Retinal pigment epithelial cell (primary cell): ENCODE data around the gene TTLL9.

Experiments used
- DNase-seq: peaks from one replicate; pipeline ENCODE4 v3.0.0-alpha.2; 2010; ENCODE audit warnings: low read depth
- H3K4me3 ChIP-seq: 2 replicates; pipeline ENCODE4 v1.5.1; 2011; ENCODE audit warnings: mild to moderate bottlenecking, low read length, control low read depth, moderate library complexity
- TF ChIP-seq, protein P1 (sequence below): conservative IDR thresholded peaks from 2 replicates; pipeline ENCODE4 v1.5.1; 2011; ENCODE audit warnings: low read depth, low read length, control low read depth, inconsistent platforms

TTLL9 gene

DNA sequence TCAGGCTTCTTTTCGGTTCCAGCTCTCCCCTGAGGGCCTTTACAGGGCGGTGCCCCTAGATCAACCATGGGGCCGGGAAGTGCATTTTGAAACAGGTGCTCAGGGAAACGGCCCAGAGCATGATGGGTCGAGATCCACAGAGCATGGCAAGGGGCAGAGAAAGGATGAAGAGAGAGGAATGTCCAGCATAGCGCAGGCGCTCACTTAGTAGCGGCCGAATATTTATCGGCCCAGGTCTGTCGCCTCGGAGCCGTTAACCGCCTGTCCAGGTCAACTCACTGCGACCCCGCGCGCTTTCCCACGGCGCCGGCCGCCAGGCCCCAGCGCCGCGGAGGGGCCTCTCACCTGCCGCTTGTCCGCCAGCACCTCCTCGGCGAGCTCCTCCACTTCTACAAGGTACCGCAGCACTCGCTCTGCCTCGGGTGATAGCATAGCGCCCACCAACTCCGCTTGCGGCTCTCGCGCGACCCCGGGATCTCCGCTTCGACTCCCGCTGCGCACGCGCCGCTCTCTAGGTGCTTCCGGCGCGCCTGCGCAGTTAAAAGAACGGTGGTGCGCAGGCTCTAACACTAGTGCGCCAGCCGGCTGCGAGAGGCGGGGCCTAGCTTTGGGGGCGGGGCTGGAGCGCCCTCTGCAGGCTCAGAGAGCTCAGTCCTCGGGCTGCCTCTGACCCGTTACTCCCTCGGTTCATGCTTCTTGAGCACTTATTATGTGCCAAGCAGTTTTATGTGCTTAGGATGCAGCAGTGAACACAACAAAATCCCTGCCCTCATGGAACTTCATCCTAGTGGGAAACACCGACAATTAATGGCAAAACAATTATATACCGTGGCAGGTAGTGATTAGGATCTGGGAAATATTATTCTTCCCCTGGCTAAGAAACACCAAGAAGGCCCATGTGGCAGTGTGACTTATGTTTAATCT, 81.4 kb downstream of the TTLL9 start, which contains the start of gene PDRG1:
Gene PDRG1, minus strand, starts transcription at position 517 of the 924 bp plus-strand sequence. Its CDS starts 85 bp downstream, at position 432.
- TF ChIP-seq, protein P1, sequence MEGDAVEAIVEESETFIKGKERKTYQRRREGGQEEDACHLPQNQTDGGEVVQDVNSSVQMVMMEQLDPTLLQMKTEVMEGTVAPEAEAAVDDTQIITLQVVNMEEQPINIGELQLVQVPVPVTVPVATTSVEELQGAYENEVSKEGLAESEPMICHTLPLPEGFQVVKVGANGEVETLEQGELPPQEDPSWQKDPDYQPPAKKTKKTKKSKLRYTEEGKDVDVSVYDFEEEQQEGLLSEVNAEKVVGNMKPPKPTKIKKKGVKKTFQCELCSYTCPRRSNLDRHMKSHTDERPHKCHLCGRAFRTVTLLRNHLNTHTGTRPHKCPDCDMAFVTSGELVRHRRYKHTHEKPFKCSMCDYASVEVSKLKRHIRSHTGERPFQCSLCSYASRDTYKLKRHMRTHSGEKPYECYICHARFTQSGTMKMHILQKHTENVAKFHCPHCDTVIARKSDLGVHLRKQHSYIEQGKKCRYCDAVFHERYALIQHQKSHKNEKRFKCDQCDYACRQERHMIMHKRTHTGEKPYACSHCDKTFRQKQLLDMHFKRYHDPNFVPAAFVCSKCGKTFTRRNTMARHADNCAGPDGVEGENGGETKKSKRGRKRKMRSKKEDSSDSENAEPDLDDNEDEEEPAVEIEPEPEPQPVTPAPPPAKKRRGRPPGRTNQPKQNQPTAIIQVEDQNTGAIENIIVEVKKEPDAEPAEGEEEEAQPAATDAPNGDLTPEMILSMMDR, result peak; percentile 94
- H3K4me3 ChIP-seq, result peak within 1 kb of the TSS; percentile 94

GRCh38 chr20:31953556-31954148, 83.2 kb downstream of the TTLL9 start:
- TF ChIP-seq, protein P1, result no peak
- H3K4me3 ChIP-seq, result no peak overlapping the region

More for the DNA sequence above, 81.4 kb downstream of the TTLL9 start, which contains the start of gene PDRG1:
- DNase-seq, result peak; percentile 77

DNA sequence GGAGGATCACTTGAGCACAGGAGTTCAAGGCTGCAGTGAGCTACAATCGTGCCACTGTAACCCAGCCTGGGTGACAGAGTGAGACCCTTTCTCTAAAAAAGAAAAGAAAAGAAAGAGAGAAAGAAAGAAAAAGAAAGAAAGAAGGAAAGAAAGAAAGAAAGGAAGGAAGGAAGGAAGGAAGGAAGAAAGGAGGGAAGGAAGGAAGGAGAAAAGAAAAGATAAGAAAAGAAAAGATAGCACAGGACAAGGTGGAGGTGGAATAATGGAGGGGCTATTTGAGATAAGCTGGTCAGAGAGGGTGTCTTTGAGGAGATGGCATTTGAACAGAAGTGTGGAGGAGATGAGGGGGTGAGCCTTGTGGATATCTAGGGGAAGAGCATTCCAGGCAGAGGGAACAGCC, 84.1 kb downstream of the TTLL9 start:
- TF ChIP-seq, protein P1, result no peak
- no peak overlapping the region for H3K4me3 ChIP-seq
- DNase-seq, result no peak

More at GRCh38 chr20:31953556-31954148, 83.2 kb downstream of the TTLL9 start:
- no peak for DNase-seq

- DNase-seq, result no peak
- no peak overlapping the region for H3K4me3 ChIP-seq
- TF ChIP-seq, protein P1, result no peak
Observed at GRCh38 chr20:31956556-31957526, 86.4 kb downstream of the TTLL9 start.

GRCh38 chr20:31962761-31963160, 92.3 kb downstream of the TTLL9 start:
- DNase-seq, result no peak
- H3K4me3 ChIP-seq, result no peak overlapping the region
- TF ChIP-seq, protein P1, result no peak

DNA sequence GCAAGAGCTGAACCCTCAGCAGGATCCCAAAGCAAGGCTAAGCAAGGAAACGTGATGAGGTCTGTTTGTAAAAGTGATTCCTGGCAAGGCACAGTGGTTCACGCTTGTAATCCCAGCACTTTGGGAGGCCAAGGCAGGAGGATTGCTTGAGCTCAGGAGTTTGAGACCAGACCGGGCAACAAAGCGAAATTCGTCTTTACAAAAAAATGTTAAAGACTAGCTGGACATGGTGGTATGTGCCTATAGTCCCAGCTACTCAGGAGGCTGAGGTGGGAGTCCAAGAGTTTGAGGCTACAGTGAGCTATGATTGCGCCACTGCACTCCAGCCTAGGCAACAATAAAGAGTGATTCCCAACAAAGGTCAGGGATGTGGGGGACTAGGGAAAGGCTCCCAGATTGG, 93.5 kb downstream of the TTLL9 start:
- H3K4me3 ChIP-seq, result no peak overlapping the region
- no peak for DNase-seq
- TF ChIP-seq, protein P1, result no peak
